Keratinocyte (primary cell): ENCODE data around the gene PTPA. TPM values are rescaled to one million over a fixed set of nuclear protein-coding genes. Genes with fewer than 3 reads are reported as not detected.

Experiments
- DNase-seq: peaks from one replicate; pipeline ENCODE4 v3.0.0-alpha.2; 2011; ENCODE audit warnings: low read depth, missing footprints, low spot score
- FAIRE-seq: peaks from 2 replicates; lab custom pipeline; 2011; peaks lifted over from hg19 to GRCh38; lab: Jason Lieb, UNC
- H2AFZ ChIP-seq: 2 replicates; pipeline ENCODE4 v1.6.0; 2012; ENCODE audit warnings: low read length, control low read depth, inconsistent platforms; ENCODE audit not compliant: control insufficient read depth
- H3K27ac ChIP-seq: 2 replicates; pipeline ENCODE4 v1.5.1; 2011; ENCODE audit warnings: low read length; ENCODE audit not compliant: control insufficient read depth, insufficient read depth
- H3K27me3 ChIP-seq: 3 replicates; pipeline ENCODE4 v1.6.0; 2011; ENCODE audit warnings: low read length; ENCODE audit not compliant: control insufficient read depth, insufficient read depth; ENCODE audit errors: extremely low read depth
- H3K36me3 ChIP-seq, 2 experiments: 2 replicates in 1 of 2; 3 replicates in 1 of 2; pipeline ENCODE4 v1.5.1; 2011; ENCODE audit warnings: low read length in 2 of 2, mild to moderate bottlenecking in 1 of 2; ENCODE audit not compliant: control insufficient read depth in 2 of 2, insufficient read depth in 2 of 2; ENCODE audit errors: extremely low read depth in 1 of 2
- H3K4me1 ChIP-seq: 3 replicates; pipeline ENCODE4 v1.5.1; 2011; ENCODE audit warnings: low read length; ENCODE audit not compliant: control insufficient read depth, insufficient read depth; ENCODE audit errors: extremely low read depth
- H3K4me2 ChIP-seq: 3 replicates; pipeline ENCODE4 v1.6.0; 2011; ENCODE audit warnings: low read depth, low read length; ENCODE audit not compliant: control insufficient read depth, insufficient read depth; ENCODE audit errors: extremely low read depth
- H3K4me3 ChIP-seq, 3 experiments: fragments of 200-600 bp in 1 of 3; sonication (generic) in 1 of 3; 2 replicates in 2 of 3; 3 replicates in 1 of 3; pipeline ENCODE4 v1.5.1; 2011 to 2016; ENCODE audit warnings: low read length in 3 of 3, mild to moderate bottlenecking in 3 of 3, control low read depth in 2 of 3, inconsistent platforms in 1 of 3, low read depth in 1 of 3, mixed read lengths in 1 of 3, mixed run types in 1 of 3, moderate library complexity in 1 of 3; ENCODE audit not compliant: control insufficient read depth in 2 of 3, insufficient read depth in 2 of 3; ENCODE audit errors: extremely low read depth in 1 of 3
- H3K79me2 ChIP-seq: 2 replicates; pipeline ENCODE4 v1.6.0; 2012; ENCODE audit warnings: low read length; ENCODE audit not compliant: control insufficient read depth, insufficient read depth
- H3K9ac ChIP-seq: 3 replicates; pipeline ENCODE4 v1.6.0; 2011; ENCODE audit warnings: low read length; ENCODE audit not compliant: control insufficient read depth, insufficient read depth; ENCODE audit errors: extremely low read depth
- H3K9me1 ChIP-seq: 3 replicates; pipeline ENCODE4 v1.6.0; 2011; ENCODE audit warnings: low read length; ENCODE audit not compliant: control insufficient read depth, insufficient read depth; ENCODE audit errors: extremely low read depth
- H3K9me3 ChIP-seq: 2 replicates; pipeline ENCODE4 v1.5.1; 2012; ENCODE audit warnings: low read depth, low read length; ENCODE audit not compliant: control insufficient read depth
- H4K20me1 ChIP-seq: 3 replicates; pipeline ENCODE4 v1.6.0; 2011; ENCODE audit warnings: low read length; ENCODE audit not compliant: control insufficient read depth, insufficient read depth; ENCODE audit errors: extremely low read depth
- EZH2 ChIP-seq: IDR thresholded peaks from one replicate; pipeline ENCODE4 v1.6.1; 2012; ENCODE audit warnings: inconsistent platforms, mild to moderate bottlenecking, low read length, moderate library complexity
- dilution Hi-C: fragments of 300-500 bp; cut with MboI; formaldehyde crosslinking; loops from one replicate; pipeline ENCODE4 v1.7.0; 2020; ENCODE audit warnings: low sequenced_read_pairs; ENCODE audit not compliant: extremely low pct_ligation_motif_present
- polyA plus RNA-seq, 5 experiments: library from polyadenylated mRNA; depleted of rRNA in 3 of 5; stranded (reverse) in 3 of 5; stranded (forward) in 1 of 5; unstranded in 1 of 5; fragments of >200 nt; gene quantifications; 1 replicate in 1 of 5; 2 replicates in 3 of 5; 3 replicates in 1 of 5; pipeline versions ENCODE4 v1.2.1 to v1.2.3, GENCODE V29; 2011 to 2012; ENCODE audit warnings: missing spikeins in 2 of 5, low read depth in 1 of 5, low replicate concordance in 1 of 5
- TF ChIP-seq, protein P1 (sequence below), 3 experiments: IDR thresholded peaks in 1 of 3; conservative IDR thresholded peaks in 1 of 3; optimal IDR thresholded peaks in 1 of 3; 2 replicates in 2 of 3; 3 replicates in 1 of 3; pipeline versions ENCODE3 to v1.5.1; 2011; ENCODE audit warnings: low read length in 3 of 3, mild to moderate bottlenecking in 3 of 3, moderate library complexity in 2 of 3, control low read depth in 1 of 3, inconsistent platforms in 1 of 3; ENCODE audit not compliant: insufficient read depth in 2 of 3; ENCODE audit errors: extremely low read depth in 1 of 3

Gene PTPA
- polyA plus RNA-seq, 1 donor (not counting 4 experiments of a cell fraction or from before 2014, with no cell fraction given), result 98.0 TPM

- no peak for FAIRE-seq
- TF ChIP-seq EZH2, result no peak
- TF ChIP-seq, protein P1, sequence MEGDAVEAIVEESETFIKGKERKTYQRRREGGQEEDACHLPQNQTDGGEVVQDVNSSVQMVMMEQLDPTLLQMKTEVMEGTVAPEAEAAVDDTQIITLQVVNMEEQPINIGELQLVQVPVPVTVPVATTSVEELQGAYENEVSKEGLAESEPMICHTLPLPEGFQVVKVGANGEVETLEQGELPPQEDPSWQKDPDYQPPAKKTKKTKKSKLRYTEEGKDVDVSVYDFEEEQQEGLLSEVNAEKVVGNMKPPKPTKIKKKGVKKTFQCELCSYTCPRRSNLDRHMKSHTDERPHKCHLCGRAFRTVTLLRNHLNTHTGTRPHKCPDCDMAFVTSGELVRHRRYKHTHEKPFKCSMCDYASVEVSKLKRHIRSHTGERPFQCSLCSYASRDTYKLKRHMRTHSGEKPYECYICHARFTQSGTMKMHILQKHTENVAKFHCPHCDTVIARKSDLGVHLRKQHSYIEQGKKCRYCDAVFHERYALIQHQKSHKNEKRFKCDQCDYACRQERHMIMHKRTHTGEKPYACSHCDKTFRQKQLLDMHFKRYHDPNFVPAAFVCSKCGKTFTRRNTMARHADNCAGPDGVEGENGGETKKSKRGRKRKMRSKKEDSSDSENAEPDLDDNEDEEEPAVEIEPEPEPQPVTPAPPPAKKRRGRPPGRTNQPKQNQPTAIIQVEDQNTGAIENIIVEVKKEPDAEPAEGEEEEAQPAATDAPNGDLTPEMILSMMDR (optimal IDR thresholded peaks at IDR 0.05 in 1 of 3, IDR thresholded peaks at IDR 0.05 in 1 of 3, conservative IDR thresholded peaks at IDR 0.05 in 1 of 3; ENCODE audit: extremely low read depth in 1 of 3, insufficient read depth in 2 of 3, low read length in 3 of 3), result no peak
- Histone ChIP-seq H3K9ac (no peak overlapping the region), H3K4me3 (no peak overlapping the region), H3K36me3 (no peaks in the 10 kb centered on the region), H3K79me2 (no peaks in the 10 kb centered on the region), H3K27ac (no peak overlapping the region), H3K27me3 (no peaks in the 10 kb centered on the region), H3K4me1 (peaks cover 33% of the 10 kb centered on the region), H4K20me1 (no peaks in the 10 kb centered on the region), H3K9me3 (no peaks in the 10 kb centered on the region), H2AFZ (no peak overlapping the region), H3K4me2 (no peak overlapping the region), H3K9me1 (no peaks in the 10 kb centered on the region)
- no peak for DNase-seq
- dilution Hi-C loops, result loop anchor here (25.0 kb wide), 1 partner anchor 449 kb away; the partner anchor contains the start of gene C9orf50
Observed at GRCh38 chr9:129163753-129164152, 52.5 kb downstream of the PTPA start.

- H3K27ac ChIP-seq, result no peak overlapping the region
- no peaks in the 10 kb centered on the region for H3K36me3 ChIP-seq
- dilution Hi-C loops, result loop anchor here (25.0 kb wide), 1 partner anchor 448 kb away; the partner anchor contains the start of gene C9orf50
- H3K4me3 ChIP-seq, result no peak overlapping the region
- no peaks in the 10 kb centered on the region for H3K9me3 ChIP-seq
- DNase-seq, result no peak
- TF ChIP-seq, protein P1 (optimal IDR thresholded peaks at IDR 0.05 in 1 of 3, IDR thresholded peaks at IDR 0.05 in 1 of 3, conservative IDR thresholded peaks at IDR 0.05 in 1 of 3; ENCODE audit: extremely low read depth in 1 of 3, insufficient read depth in 2 of 3, low read length in 3 of 3), result no peak
- no peak for TF ChIP-seq EZH2
- H4K20me1 ChIP-seq, result no peaks in the 10 kb centered on the region
- H2AFZ ChIP-seq, result peak overlapping the region; percentile 23
- no peak overlapping the region for H3K9ac ChIP-seq
- H3K79me2 ChIP-seq, result no peaks in the 10 kb centered on the region
- FAIRE-seq, result no peak
- H3K9me1 ChIP-seq, result no peaks in the 10 kb centered on the region
- H3K4me1 ChIP-seq, result peaks cover 34% of the 10 kb centered on the region
- H3K27me3 ChIP-seq, result no peaks in the 10 kb centered on the region
- H3K4me2 ChIP-seq, result no peak overlapping the region
Observed at GRCh38 chr9:129164246-129164930, 53.2 kb downstream of the PTPA start.
